Neural cell (in vitro differentiated cells): Measurements from ENCODE around the gene BICDL1. TPM values are rescaled to one million over a fixed set of nuclear protein-coding genes. Genes with fewer than 3 reads are reported as not detected.
"Not testable (repeated sequence)": the region's sequence is repeated elsewhere in the genome, so short reads cannot be mapped to it uniquely, and the experiment has no call there.

ENCODE experiments used
- H2AFZ ChIP-seq: fragments of 200-600, 300-800 bp; sonication (generic), shearing (Covaris generic); 2 replicates; pipeline ENCODE4 v1.6.0; 2014; ENCODE audit warnings: low read depth, mild to moderate bottlenecking, antibody characterized with exemption, low read length, moderate library complexity
- H3F3A ChIP-seq: fragments of 200-600 bp; shearing (Covaris generic); 2 replicates; pipeline ENCODE4 v1.6.1; 2016; ENCODE audit warnings: mild to moderate bottlenecking, moderate library complexity, mixed read lengths, antibody characterized with exemption, low read length; ENCODE audit not compliant: insufficient read depth, poor library complexity, severe bottlenecking
- H3K27ac ChIP-seq: fragments of 200-600, 300-800 bp; sonication (generic), shearing (Covaris generic); 2 replicates; pipeline ENCODE4 v1.5.1; 2014; ENCODE audit warnings: mild to moderate bottlenecking, low read length, moderate library complexity
- H3K27me3 ChIP-seq: fragments of 300-800, 200-600 bp; sonication (generic), shearing (Covaris generic); 2 replicates; pipeline ENCODE4 v1.6.0; 2014; ENCODE audit warnings: mild to moderate bottlenecking, low read depth, low read length, moderate library complexity; ENCODE audit not compliant: insufficient read depth
- H3K36me3 ChIP-seq: fragments of 300-800, 200-600 bp; sonication (generic), shearing (Covaris generic); 2 replicates; pipeline ENCODE4 v1.5.1; 2014; ENCODE audit warnings: mild to moderate bottlenecking, antibody characterized with exemption, low read length, moderate library complexity; ENCODE audit not compliant: insufficient read depth
- H3K4me2 ChIP-seq: fragments of 300-800, 200-600 bp; sonication (generic), shearing (Covaris generic); 2 replicates; pipeline ENCODE4 v1.6.0; 2014; ENCODE audit warnings: mild to moderate bottlenecking, low read length
- H3K4me3 ChIP-seq: fragments of 300-800, 200-600 bp; sonication (generic), shearing (Covaris generic); 2 replicates; pipeline ENCODE4 v1.5.1; 2014; ENCODE audit warnings: mild to moderate bottlenecking, low read length, moderate library complexity
- H3K79me2 ChIP-seq: fragments of 200-600 bp; shearing (Covaris generic); replicated peaks from 2 replicates; pipeline ENCODE4 v1.6.0; 2014; ENCODE audit warnings: mild to moderate bottlenecking, low read length, moderate library complexity; ENCODE audit not compliant: insufficient read depth
- H3K9ac ChIP-seq: fragments of 300-800, 200-600 bp; sonication (generic), shearing (Covaris generic); 2 replicates; pipeline ENCODE4 v1.6.1; 2016; ENCODE audit warnings: mild to moderate bottlenecking, low read length, mixed read lengths
- H3K9me2 ChIP-seq: fragments of 200-600 bp; shearing (Covaris generic); 2 replicates; pipeline ENCODE4 v1.6.1; 2016; ENCODE audit warnings: mild to moderate bottlenecking, low read length, mixed read lengths; ENCODE audit not compliant: insufficient read depth
- H3K9me3 ChIP-seq: fragments of 200-600, 300-800 bp; sonication (generic), shearing (Covaris generic); 2 replicates; pipeline ENCODE4 v1.6.1; 2016; ENCODE audit warnings: mild to moderate bottlenecking, mixed run types, low read length, moderate library complexity, mixed read lengths
- H4K20me1 ChIP-seq: fragments of 200-600 bp; shearing (Covaris generic); 2 replicates; pipeline ENCODE4 v1.6.1; 2016; ENCODE audit warnings: mild to moderate bottlenecking, mixed run types; ENCODE audit not compliant: insufficient read depth
- CTCF ChIP-seq: fragments of 450-650 bp; IDR thresholded peaks from 2 replicates; pipeline ENCODE4 v1.5.1; 2014; ENCODE audit warnings: antibody characterized with exemption, mild to moderate bottlenecking, moderate library complexity; ENCODE audit not compliant: poor library complexity, severe bottlenecking
- EP300 ChIP-seq: fragments of 450-650 bp; conservative IDR thresholded peaks from 2 replicates; pipeline ENCODE4 v1.6.1; 2014; ENCODE audit warnings: antibody characterized with exemption, mild to moderate bottlenecking, moderate library complexity; ENCODE audit not compliant: poor library complexity, severe bottlenecking
- EZH2 ChIP-seq: fragments of 200-600, 300-800 bp; shearing (Covaris generic), sonication (generic); IDR thresholded peaks from 2 replicates; pipeline ENCODE4 v1.6.1; 2014; ENCODE audit warnings: antibody characterized with exemption, low read length, borderline replicate concordance, mild to moderate bottlenecking; ENCODE audit not compliant: insufficient read depth, poor library complexity, severe bottlenecking
- MXI1 ChIP-seq: fragments of 450-650 bp; conservative IDR thresholded peaks from 2 replicates; pipeline ENCODE4 v1.6.1; 2014; ENCODE audit warnings: antibody characterized with exemption, mild to moderate bottlenecking; ENCODE audit not compliant: poor library complexity, severe bottlenecking
- POLR2AphosphoS5 ChIP-seq: IDR thresholded peaks from 2 replicates; pipeline ENCODE4 v1.6.1; 2012
- RAD21 ChIP-seq: fragments of 450-650 bp; conservative IDR thresholded peaks from 2 replicates; pipeline ENCODE4 v1.6.1; 2014; ENCODE audit warnings: antibody characterized with exemption, mild to moderate bottlenecking, moderate library complexity
- REST ChIP-seq: IDR thresholded peaks from 2 replicates; pipeline ENCODE4 v1.6.1; 2012; ENCODE audit warnings: borderline replicate concordance
- SMC3 ChIP-seq: fragments of 450-650 bp; conservative IDR thresholded peaks from 2 replicates; pipeline ENCODE4 v1.6.1; 2014; ENCODE audit warnings: antibody characterized with exemption, mild to moderate bottlenecking, moderate library complexity; ENCODE audit not compliant: poor library complexity
- TAF1 ChIP-seq: IDR thresholded peaks from 2 replicates; pipeline ENCODE4 v1.6.1; 2012; ENCODE audit warnings: low read depth
- polyA plus RNA-seq: library from polyadenylated mRNA; depleted of rRNA; stranded (reverse); fragments of >200 nt; gene quantifications from 2 replicates; pipeline ENCODE4 v1.2.3, GENCODE V29; 2014

The BICDL1 gene
- polyA plus RNA-seq, 1 donor from 2014 or later, result 136 TPM

GRCh38 chr12:120041386-120042231 lies 52.6 kb downstream of the BICDL1 start:
- Histone ChIP-seq H3K79me2 (no peaks in the 10 kb centered on the region), H3K4me3 (no peak overlapping the region), H3K9me3 (no peaks in the 10 kb centered on the region), H3K9me2 (no peaks in the 10 kb centered on the region), H3F3A (no peaks in the 10 kb centered on the region), H4K20me1 (no peaks in the 10 kb centered on the region), H3K9ac (no peak overlapping the region), H3K27ac (no peak overlapping the region), H3K36me3 (no peaks in the 10 kb centered on the region), H3K27me3 (no peaks in the 10 kb centered on the region), H3K4me2 (no peak overlapping the region), H2AFZ (no peak overlapping the region)
- TF ChIP-seq EZH2, result no peak
- TF ChIP-seq POLR2AphosphoS5, result no peak
- no peak for TF ChIP-seq REST
- TF ChIP-seq SMC3, result no peak
- no peak for TF ChIP-seq EP300
- TF ChIP-seq MXI1, result no peak
- TF ChIP-seq CTCF, result no peak
- no peak for TF ChIP-seq RAD21
- TF ChIP-seq TAF1, result no peak

GRCh38 chr12:120045367-120045766 lies 56.3 kb downstream of the BICDL1 start:
- not testable (repeated sequence) for H3K79me2 ChIP-seq, H3F3A ChIP-seq, H3K9ac ChIP-seq, H3K9me3 ChIP-seq, H3K4me2 ChIP-seq, H3K4me3 ChIP-seq, H3K27me3 ChIP-seq, H2AFZ ChIP-seq, H3K9me2 ChIP-seq, H4K20me1 ChIP-seq, H3K36me3 ChIP-seq, H3K27ac ChIP-seq
